Amygdala (tissue), 56 donors: ENCODE data around the gene NKX2-2.
A peak's percentile ranks its signal among the peaks of the same experiment; 100 is the strongest.
"Not testable (repeated sequence)": the region's sequence is repeated elsewhere in the genome, so short reads cannot be mapped to it uniquely, and the experiment has no call there.

Experiments used
- DNase-seq, 56 donors: peaks; one replicate each; lab custom pipeline; 2025; lab: John Stamatoyannopoulos, UW

The NKX2-2 gene

GRCh38 chr20:21510414-21511384, 3.2 kb downstream of the NKX2-2 start:
- peak in 6 of 56 donors; percentile 40 to 58 (median 47) for DNase-seq

- peak in 18 of 56 donors; percentile 24 to 59 (median 50) for DNase-seq
Observed at GRCh38 chr20:21509597-21510371, 4.1 kb downstream of the NKX2-2 start.

- DNase-seq, result no peak
Observed at GRCh38 chr20:21509079-21509596, 4.7 kb downstream of the NKX2-2 start.

- DNase-seq, result peak in 52 of 56 donors; percentile 39 to 93 (median 78)
Observed at GRCh38 chr20:21508230-21509078, 5.4 kb downstream of the NKX2-2 start.

GRCh38 chr20:21507400-21508229, 6.2 kb downstream of the NKX2-2 start:
- peak in 11 of 56 donors; percentile 25 to 80 (median 56) for DNase-seq

- DNase-seq, result peak in 36 of 56 donors; percentile 21 to 83 (median 58)
Observed at GRCh38 chr20:21505810-21506530, 7.9 kb downstream of the NKX2-2 start.

GRCh38 chr20:21505161-21505809, 8.6 kb downstream of the NKX2-2 start:
- peak in 39 of 56 donors; percentile 22 to 83 (median 56) for DNase-seq

GRCh38 chr20:21504323-21504722, 9.5 kb downstream of the NKX2-2 start:
- no peak for DNase-seq

- peak in 4 of 56 donors; percentile 16 to 38 (median 25) for DNase-seq
Observed at GRCh38 chr20:21503345-21503744, 10.5 kb downstream of the NKX2-2 start.

- no peak for DNase-seq
Observed at GRCh38 chr20:21501184-21501583, 12.7 kb downstream of the NKX2-2 start.

- no peak for DNase-seq
Observed at GRCh38 chr20:21500599-21500998, 13.3 kb downstream of the NKX2-2 start.

GRCh38 chr20:21499641-21500040, 14.2 kb downstream of the NKX2-2 start:
- no peak for DNase-seq

GRCh38 chr20:21498635-21499034, 15.2 kb downstream of the NKX2-2 start:
- peak in 1 of 56 donors; percentile 5 for DNase-seq

GRCh38 chr20:21498195-21498594, 15.7 kb downstream of the NKX2-2 start:
- no peak for DNase-seq

GRCh38 chr20:21496452-21496851, 17.4 kb downstream of the NKX2-2 start:
- DNase-seq, result no peak

- DNase-seq, result no peak
Observed at GRCh38 chr20:21493049-21493448, 20.8 kb downstream of the NKX2-2 start.

- DNase-seq, result no peak
Observed at GRCh38 chr20:21490105-21490504, 23.8 kb downstream of the NKX2-2 start.

GRCh38 chr20:21480144-21480543, 33.7 kb downstream of the NKX2-2 start:
- DNase-seq, result not testable (repeated sequence)
